ENCODE data around the gene KCNJ11.

KCNJ11 gene

GRCh38 chr11:17352950-17353820 lies 35.3 kb downstream of the KCNJ11 start:
- peak; percentile 22 to 36 for DNase-seq

- DNase-seq: no peak
Measured at GRCh38 chr11:17351510-17352176, 36.8 kb downstream of the KCNJ11 start, which contains the start of gene NCR3LG1. Gene NCR3LG1, plus strand, starts transcription at chr11:17351800. Its CDS starts 170 bp downstream, at chr11:17351970.

- no peak for DNase-seq
Measured at GRCh38 chr11:17351172-17351509, 37.3 kb downstream of the KCNJ11 start.

GRCh38 chr11:17350455-17351171 lies 37.8 kb downstream of the KCNJ11 start:
- DNase-seq: no peak

GRCh38 chr11:17347676-17348075 lies 40.8 kb downstream of the KCNJ11 start:
- no peak for DNase-seq

- DNase-seq: no peak
Measured at GRCh38 chr11:17343907-17344306, 44.6 kb downstream of the KCNJ11 start.

- no peak for DNase-seq
Measured at GRCh38 chr11:17343257-17343656, 45.2 kb downstream of the KCNJ11 start.
